GM19025 (cell line): ENCODE results near the gene S1PR5.

ENCODE experiments used
- ATAC-seq: cut with Tn5 transposase; IDR thresholded peaks from one replicate; pipeline ENCODE4 v1.9.1; 2021; ENCODE audit warnings: mild to moderate bottlenecking, low read depth, moderate library complexity; ENCODE audit not compliant: unreplicated experiment

S1PR5 gene

DNA sequence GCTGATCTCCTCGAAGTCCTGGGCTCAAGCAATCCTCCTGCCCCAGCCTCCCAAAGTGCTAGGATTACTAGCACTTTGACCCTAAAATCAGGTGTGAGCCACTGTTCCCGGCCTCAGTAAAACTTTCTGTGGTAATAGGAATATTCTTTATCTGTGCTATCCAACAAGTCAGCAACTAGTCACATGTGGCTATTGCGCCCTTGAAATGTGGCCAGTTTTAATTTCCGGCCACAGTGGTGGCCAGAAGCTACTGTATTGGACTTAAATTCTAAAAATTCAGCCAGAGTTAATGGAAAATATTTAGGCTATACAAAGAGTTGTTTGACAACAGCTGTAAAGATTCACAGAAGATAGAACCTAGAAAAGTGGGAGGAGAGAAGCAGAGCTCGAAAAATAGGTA, 44.1 kb downstream of the S1PR5 start:
- ATAC-seq: no peak

DNA sequence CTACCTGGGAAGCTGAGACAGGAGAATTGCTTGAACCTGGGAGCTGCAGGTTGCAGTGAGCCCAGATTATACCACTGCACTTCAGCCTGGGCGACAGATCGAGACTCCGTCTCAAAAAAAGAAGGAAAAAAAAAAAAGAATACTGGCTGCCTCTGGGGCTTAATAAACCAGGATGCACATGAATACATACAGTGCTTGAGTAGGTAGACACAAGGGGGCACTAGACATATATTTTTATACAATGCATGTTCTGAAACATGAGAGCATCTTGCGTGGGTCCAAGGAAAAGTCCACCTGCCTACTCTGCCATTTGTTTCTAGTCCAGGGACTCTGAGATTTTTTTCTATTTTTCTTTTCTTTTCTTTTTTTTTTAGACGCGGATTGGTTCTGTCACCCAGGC, 45.3 kb downstream of the S1PR5 start:
- no peak for ATAC-seq

DNA sequence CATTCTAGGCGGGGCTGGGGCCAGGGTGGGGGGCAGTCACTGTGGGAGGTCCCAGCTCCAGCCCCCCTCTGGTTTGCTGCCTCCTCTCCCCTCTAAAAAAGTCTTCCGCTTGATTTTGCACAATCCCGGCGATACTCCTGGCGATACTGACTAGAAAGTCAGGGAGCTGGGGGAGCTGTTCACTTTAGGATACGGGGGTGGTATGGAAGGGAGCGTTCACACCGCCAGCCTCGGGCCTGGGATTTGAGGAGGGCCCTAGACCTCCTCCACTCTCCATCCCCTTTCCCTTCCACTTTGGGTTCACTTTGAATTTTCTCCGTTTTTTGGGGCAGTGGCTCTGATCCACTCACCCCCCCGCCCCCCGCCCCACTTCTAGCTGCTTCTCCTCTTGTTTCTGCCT, 49.1 kb downstream of the S1PR5 start:
- ATAC-seq: no peak

DNA sequence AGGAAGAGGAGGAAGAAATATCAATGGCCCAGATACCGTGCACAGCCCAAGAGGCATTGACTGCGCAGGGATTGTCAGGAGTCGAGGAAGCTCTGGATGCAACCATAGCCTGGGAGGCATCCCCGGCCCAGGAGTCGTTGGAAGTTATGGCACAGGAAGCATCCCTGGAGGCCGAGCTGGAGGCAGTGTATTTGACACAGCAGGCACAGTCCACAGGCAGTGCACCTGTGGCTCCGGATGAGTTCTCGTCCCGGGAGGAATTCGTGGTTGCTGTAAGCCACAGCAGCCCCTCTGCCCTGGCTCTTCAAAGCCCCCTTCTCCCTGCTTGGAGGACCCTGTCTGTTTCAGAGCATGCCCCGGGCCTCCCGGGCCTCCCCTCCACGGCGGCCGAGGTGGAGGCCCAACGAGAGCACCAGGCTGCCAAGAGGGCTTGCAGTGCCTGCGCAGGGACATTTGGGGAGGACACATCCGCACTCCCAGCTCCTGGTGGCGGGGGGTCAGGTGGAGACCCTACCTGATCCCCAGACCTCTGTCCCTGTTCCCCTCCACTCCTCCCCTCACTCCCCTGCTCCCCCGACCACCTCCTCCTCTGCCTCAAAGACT, 50.0 kb downstream of the S1PR5 start:
- no peak for ATAC-seq

DNA sequence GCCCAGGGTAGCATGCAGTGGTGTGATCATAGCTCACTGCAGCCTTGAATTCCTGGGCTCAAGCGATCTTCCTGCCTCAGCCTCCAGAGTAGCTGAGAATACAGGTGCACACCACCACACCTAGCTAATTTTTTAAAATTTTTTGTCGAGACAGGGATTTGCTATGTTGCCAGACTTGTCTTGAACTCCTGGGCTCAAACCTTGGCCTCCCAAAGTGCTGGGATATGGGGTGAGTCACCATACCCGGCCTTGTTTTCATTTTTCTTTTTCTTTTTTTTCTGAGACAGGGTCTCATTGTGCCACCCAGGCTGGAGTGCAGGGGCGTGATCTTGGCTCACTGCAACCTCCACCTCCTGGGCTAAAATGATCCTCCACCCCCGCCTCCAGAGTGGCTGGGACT, 52.8 kb downstream of the S1PR5 start:
- no peak for ATAC-seq
